ENCODE data around the gene RASGRF2.
"Not testable (repeated sequence)": the region's sequence is repeated elsewhere in the genome, so short reads cannot be mapped to it uniquely, and the experiment has no call there.

RASGRF2 gene

GRCh38 chr5:81020478-81021167, 60.5 kb downstream of the RASGRF2 start:
- DNase-seq (ENCODE audit: low read depth) = no peak
- H3K4me3 ChIP-seq (ENCODE audit: low read length) = no peak overlapping the region
- TF ChIP-seq, protein P1, sequence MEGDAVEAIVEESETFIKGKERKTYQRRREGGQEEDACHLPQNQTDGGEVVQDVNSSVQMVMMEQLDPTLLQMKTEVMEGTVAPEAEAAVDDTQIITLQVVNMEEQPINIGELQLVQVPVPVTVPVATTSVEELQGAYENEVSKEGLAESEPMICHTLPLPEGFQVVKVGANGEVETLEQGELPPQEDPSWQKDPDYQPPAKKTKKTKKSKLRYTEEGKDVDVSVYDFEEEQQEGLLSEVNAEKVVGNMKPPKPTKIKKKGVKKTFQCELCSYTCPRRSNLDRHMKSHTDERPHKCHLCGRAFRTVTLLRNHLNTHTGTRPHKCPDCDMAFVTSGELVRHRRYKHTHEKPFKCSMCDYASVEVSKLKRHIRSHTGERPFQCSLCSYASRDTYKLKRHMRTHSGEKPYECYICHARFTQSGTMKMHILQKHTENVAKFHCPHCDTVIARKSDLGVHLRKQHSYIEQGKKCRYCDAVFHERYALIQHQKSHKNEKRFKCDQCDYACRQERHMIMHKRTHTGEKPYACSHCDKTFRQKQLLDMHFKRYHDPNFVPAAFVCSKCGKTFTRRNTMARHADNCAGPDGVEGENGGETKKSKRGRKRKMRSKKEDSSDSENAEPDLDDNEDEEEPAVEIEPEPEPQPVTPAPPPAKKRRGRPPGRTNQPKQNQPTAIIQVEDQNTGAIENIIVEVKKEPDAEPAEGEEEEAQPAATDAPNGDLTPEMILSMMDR (conservative IDR thresholded peaks at IDR 0.05; ENCODE audit: low read length) = no peak

- TF ChIP-seq, protein P1 (conservative IDR thresholded peaks at IDR 0.05; ENCODE audit: low read length) = no peak
- DNase-seq (ENCODE audit: low read depth) = no peak
- no peak overlapping the region for H3K4me3 ChIP-seq (ENCODE audit: low read length)
Measured at GRCh38 chr5:81021486-81021885, 61.3 kb downstream of the RASGRF2 start.

DNA sequence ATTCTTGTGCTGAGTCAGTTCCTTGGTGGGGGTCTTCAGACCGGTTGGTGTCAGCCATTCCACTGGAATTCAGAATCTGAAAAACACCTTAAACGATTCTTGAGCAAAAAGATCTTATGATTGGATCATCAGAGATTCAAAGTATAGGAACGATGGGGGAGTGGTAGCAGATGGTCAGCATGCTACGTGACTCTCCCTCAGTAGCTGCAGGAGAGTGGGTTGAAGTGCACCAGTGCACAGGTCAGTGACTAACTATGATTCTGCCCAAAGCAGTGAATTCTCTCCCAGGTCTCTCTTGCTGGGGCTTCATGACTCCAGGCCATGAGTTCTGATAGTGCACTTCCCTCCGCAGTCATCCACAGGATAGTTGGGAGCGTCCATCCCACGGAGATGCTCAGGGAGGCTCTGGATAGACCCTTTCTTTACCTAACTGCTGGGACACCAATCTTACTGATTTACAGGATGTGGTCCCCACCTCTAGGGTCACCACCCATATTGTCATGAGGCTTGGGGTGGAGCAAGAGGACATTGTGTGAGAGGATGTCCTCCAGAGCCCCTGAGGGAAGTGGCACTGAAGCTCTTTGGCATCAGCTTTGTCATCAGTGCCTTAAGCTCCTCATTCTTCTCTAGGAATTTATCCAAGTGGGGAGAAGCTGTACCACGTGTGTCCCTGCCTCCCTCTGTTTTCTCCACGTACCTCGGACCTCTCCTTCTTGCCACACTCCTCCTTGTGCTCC, 62.0 kb downstream of the RASGRF2 start:
- TF ChIP-seq, protein P1 (conservative IDR thresholded peaks at IDR 0.05; ENCODE audit: low read length) = no peak

GRCh38 chr5:81022688-81023084, 62.5 kb downstream of the RASGRF2 start:
- no peak for DNase-seq (ENCODE audit: low read depth)
- no peak overlapping the region for H3K4me3 ChIP-seq (ENCODE audit: low read length)
- TF ChIP-seq, protein P1 (conservative IDR thresholded peaks at IDR 0.05; ENCODE audit: low read length) = no peak

More for the DNA sequence above, 62.0 kb downstream of the RASGRF2 start:
- DNase-seq (ENCODE audit: low read depth) = no peak
- H3K4me3 ChIP-seq (ENCODE audit: low read length) = no peak overlapping the region

DNA sequence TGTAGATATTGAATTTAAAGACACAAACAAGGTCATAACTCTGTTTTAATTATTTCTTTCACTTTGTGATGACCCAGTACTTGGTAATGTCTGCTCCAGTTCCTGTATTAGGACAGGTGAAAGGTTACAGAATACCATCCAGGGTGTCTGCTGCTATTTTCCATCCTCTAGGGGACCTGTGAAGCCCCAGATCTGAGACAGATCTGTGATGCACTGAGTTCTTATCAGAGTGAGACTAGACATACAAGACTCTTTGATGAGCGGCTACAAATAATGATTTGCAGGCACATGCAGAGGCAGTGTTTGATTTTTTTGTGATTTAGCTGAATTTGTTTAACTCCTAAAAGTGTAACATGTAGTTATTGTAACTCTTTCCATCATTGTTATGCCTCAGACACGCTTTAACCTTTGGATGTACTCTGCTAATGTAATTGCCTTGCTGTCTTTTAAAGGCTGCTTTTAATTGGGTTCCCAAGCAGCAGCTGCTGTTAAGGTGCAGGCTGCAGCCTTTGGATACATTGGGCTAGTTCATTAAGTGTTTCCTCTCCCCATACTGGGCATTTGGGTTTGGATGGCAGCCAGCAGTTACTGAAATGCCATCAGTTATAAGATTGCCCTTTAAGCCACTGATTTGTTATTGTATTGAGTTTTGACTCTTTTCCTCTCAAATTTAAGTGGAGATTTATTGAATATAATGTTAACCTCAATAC, 63.3 kb downstream of the RASGRF2 start:
- H3K4me3 ChIP-seq (ENCODE audit: low read length) = no peak overlapping the region
- DNase-seq (ENCODE audit: low read depth) = no peak
- TF ChIP-seq, protein P1 (conservative IDR thresholded peaks at IDR 0.05; ENCODE audit: low read length) = no peak

- H3K4me3 ChIP-seq (ENCODE audit: low read length) = no peak overlapping the region
- TF ChIP-seq, protein P1 (conservative IDR thresholded peaks at IDR 0.05; ENCODE audit: low read length) = no peak
- no peak for DNase-seq (ENCODE audit: low read depth)
Measured at GRCh38 chr5:81027481-81028058, 67.4 kb downstream of the RASGRF2 start.

DNA sequence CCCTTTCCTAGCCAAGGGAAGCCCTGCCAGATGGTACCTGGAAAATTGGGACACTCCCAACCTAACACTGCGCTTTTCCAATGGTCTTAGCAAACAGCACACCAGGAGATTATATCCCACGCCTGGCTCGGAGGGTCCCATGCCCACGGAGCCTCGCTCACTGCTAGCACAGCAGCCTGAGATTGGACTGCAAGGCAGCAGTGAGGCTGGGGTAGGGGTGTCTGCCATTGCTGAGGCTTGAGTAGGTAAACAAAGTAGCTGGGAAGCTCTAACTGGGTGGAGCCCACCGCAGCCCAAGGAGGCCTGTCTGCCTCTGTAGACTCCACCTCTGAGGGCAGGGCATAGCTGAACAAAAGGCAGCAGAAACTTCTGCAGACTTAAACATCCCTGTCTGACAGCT, 68.7 kb downstream of the RASGRF2 start:
- H3K4me3 ChIP-seq (ENCODE audit: low read length); DNase-seq (ENCODE audit: low read depth): not testable (repeated sequence)

DNA sequence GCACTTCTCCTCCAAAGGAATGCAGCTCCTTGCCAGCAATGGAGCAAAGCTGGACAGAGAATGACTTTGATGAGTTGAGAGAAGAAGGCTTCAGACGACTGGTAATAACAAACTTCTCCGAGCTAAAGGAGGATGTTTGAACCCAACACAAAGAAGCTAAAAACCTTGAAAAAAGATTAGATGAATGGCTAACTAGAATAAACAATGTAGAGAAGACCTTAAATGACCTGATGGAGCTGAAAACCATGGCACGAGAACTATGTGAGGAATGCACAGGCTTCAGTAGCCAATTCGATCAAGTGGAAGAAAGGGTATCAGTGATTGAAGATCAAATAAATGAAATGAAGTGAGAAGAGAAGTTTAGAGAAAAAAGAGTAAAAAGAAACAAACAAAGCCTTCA, 69.6 kb downstream of the RASGRF2 start:
- not testable (repeated sequence) for DNase-seq (ENCODE audit: low read depth); H3K4me3 ChIP-seq (ENCODE audit: low read length)

DNA sequence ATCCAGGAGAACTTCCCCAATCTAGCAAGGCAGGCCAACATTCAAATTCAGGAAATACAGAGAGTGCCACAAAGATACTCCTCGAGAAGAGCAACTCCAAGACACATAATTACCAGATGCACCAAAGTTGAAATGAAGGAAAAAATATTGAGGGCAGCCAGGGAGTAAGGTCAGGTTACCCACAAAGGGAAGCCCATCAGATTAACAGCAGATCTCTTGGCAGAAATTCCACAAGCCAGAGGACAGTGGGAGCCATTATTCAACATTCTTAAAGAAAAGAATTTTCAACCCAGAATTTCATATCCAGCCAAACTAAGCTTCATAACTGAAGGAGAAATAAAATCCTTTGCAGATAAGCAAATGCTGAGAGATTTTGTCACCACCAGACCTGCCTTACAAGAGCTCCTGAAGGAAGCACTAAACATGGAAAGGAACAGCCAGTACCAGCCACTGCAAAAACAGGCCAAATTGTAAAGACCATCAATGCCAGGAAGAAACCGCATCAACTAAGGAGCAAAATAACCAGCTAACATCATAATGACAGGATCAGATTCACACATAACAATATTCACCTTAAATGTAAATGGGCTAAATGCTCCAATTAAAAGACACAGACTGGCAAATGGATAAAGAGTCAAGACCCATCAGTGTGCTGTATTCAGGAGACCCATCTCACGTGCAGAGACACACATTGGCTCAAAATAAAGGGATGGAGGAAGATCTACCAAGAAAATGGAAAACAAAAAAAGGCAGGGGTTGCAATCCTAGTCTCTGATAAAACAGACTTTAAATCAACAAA, 70.3 kb downstream of the RASGRF2 start:
- DNase-seq (ENCODE audit: low read depth); H3K4me3 ChIP-seq (ENCODE audit: low read length): not testable (repeated sequence)
